ENCODE results near the gene ITK. TPM values are rescaled to one million over a fixed set of nuclear protein-coding genes. Genes with fewer than 3 reads are reported as not detected.

Gene ITK
- total and polyA plus RNA-seq, 4 donors = 0.35 to 1.5 (median 0.43) TPM

DNA sequence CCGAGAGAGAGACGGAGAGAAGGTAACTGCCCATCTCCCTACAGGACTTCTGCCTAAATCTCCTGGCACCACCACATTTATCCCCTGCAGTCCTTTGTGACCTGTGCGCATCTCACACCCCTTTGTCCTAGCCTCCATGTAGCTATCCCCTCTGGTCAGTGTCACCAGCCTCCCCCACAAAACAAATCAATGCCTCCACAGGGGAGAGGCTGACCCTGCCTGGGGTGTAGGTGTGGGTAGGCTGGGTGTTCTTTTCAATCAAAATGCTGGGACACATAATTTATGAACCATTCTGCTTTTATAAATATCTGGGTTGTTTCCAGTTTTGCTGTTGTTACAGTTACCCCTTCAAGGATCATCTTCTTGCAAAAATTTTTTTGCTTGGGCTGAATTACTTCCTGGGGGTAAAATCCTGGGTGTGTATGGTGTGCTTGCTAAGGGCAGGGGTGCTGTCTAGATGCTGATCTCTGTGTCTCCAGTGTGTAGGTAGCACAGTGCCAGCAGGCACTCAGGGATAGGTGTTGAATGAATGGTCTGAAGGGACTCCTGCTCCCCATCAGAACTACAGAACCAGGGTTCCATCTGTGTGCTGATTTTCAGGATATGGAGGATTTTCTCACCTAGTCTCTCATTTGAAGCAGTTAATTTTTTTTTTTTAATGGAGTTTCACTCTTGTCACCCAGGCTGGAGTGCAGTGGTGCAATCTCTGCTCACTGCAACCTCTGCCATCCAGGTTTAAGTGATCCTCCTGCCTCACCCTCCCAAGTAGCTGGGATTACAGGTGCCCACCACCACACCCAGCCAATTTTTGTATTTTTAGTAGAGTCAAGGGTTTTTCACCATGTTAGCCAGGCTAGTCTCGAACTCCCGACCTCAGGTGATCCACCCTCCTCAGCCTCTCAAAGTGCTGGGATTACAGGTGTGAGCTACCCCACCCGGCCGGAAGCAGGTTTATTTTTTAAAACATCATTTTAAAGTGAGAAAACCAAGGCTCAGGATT is 14.1 kb upstream of the ITK start, which contains the start of gene GARIN3:
Gene GARIN3 (minus strand): TSS at position 51 of the 1,000 bp plus-strand sequence. CDS start 96 bp downstream, outside the sequence.
- Histone ChIP-seq H3K36me3 (ENCODE audit: control insufficient read depth in 4 of 4, insufficient read depth in 3 of 4, low read depth in 1 of 4, low read length in 3 of 4) (no peaks in the 10 kb centered on the region), H3K9me3 (ENCODE audit: control insufficient read depth in 4 of 4, low read length in 3 of 4) (no peaks in the 10 kb centered on the region), H3K4me1 (ENCODE audit: control insufficient read depth in 4 of 4, insufficient read depth in 4 of 4, low read length in 3 of 4) (no peaks in the 10 kb centered on the region), H3K27me3 (ENCODE audit: control insufficient read depth in 4 of 4, insufficient read depth in 4 of 4, low read length in 3 of 4) (peaks cover 0 to 12% (median 2%) of the 10 kb centered on the region in 4 donors), H3K27ac (ENCODE audit: low read depth in 1 of 2, low read length in 2 of 2) (no peak within 1 kb of the TSS), H3K4me3 (ENCODE audit: low read depth in 1 of 3, low read length in 3 of 3) (no peak within 1 kb of the TSS), H3K9ac (ENCODE audit: low read depth in 1 of 2, low read length in 2 of 2) (no peak within 1 kb of the TSS)
- no peak for DNase-seq (ENCODE audit: low spot score)
- WGBS = 85% methylated on average over 7 of the region's 7 CpGs
- TF ChIP-seq EGR1 (IDR thresholded peaks at IDR 0.05; ENCODE audit: low read depth in 2 of 2) = no peak
- TF ChIP-seq, protein P1, sequence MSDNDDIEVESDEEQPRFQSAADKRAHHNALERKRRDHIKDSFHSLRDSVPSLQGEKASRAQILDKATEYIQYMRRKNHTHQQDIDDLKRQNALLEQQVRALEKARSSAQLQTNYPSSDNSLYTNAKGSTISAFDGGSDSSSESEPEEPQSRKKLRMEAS (IDR thresholded peaks at IDR 0.05) = no peak
- TF ChIP-seq, protein P2, sequence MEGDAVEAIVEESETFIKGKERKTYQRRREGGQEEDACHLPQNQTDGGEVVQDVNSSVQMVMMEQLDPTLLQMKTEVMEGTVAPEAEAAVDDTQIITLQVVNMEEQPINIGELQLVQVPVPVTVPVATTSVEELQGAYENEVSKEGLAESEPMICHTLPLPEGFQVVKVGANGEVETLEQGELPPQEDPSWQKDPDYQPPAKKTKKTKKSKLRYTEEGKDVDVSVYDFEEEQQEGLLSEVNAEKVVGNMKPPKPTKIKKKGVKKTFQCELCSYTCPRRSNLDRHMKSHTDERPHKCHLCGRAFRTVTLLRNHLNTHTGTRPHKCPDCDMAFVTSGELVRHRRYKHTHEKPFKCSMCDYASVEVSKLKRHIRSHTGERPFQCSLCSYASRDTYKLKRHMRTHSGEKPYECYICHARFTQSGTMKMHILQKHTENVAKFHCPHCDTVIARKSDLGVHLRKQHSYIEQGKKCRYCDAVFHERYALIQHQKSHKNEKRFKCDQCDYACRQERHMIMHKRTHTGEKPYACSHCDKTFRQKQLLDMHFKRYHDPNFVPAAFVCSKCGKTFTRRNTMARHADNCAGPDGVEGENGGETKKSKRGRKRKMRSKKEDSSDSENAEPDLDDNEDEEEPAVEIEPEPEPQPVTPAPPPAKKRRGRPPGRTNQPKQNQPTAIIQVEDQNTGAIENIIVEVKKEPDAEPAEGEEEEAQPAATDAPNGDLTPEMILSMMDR (IDR thresholded peaks at IDR 0.05; ENCODE audit: low read depth, low read length, missing input control) = no peak
- TF ChIP-seq NR2F2 (IDR thresholded peaks at IDR 0.05) = no peak
- no peak for TF ChIP-seq RAD21 (IDR thresholded peaks at IDR 0.05)
- no peak for TF ChIP-seq YY1 (IDR thresholded peaks at IDR 0.05)
- TF ChIP-seq, protein P3, sequence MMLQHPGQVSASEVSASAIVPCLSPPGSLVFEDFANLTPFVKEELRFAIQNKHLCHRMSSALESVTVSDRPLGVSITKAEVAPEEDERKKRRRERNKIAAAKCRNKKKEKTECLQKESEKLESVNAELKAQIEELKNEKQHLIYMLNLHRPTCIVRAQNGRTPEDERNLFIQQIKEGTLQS (IDR thresholded peaks at IDR 0.05) = no peak
- TF ChIP-seq HNF4A (conservative IDR thresholded peaks at IDR 0.05) = no peak
- TF ChIP-seq, protein P4, sequence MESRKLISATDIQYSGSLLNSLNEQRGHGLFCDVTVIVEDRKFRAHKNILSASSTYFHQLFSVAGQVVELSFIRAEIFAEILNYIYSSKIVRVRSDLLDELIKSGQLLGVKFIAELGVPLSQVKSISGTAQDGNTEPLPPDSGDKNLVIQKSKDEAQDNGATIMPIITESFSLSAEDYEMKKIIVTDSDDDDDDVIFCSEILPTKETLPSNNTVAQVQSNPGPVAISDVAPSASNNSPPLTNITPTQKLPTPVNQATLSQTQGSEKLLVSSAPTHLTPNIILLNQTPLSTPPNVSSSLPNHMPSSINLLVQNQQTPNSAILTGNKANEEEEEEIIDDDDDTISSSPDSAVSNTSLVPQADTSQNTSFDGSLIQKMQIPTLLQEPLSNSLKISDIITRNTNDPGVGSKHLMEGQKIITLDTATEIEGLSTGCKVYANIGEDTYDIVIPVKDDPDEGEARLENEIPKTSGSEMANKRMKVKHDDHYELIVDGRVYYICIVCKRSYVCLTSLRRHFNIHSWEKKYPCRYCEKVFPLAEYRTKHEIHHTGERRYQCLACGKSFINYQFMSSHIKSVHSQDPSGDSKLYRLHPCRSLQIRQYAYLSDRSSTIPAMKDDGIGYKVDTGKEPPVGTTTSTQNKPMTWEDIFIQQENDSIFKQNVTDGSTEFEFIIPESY (IDR thresholded peaks at IDR 0.05) = no peak
- TF ChIP-seq HNF4G (IDR thresholded peaks at IDR 0.05) = no peak
- TF ChIP-seq, protein P5, sequence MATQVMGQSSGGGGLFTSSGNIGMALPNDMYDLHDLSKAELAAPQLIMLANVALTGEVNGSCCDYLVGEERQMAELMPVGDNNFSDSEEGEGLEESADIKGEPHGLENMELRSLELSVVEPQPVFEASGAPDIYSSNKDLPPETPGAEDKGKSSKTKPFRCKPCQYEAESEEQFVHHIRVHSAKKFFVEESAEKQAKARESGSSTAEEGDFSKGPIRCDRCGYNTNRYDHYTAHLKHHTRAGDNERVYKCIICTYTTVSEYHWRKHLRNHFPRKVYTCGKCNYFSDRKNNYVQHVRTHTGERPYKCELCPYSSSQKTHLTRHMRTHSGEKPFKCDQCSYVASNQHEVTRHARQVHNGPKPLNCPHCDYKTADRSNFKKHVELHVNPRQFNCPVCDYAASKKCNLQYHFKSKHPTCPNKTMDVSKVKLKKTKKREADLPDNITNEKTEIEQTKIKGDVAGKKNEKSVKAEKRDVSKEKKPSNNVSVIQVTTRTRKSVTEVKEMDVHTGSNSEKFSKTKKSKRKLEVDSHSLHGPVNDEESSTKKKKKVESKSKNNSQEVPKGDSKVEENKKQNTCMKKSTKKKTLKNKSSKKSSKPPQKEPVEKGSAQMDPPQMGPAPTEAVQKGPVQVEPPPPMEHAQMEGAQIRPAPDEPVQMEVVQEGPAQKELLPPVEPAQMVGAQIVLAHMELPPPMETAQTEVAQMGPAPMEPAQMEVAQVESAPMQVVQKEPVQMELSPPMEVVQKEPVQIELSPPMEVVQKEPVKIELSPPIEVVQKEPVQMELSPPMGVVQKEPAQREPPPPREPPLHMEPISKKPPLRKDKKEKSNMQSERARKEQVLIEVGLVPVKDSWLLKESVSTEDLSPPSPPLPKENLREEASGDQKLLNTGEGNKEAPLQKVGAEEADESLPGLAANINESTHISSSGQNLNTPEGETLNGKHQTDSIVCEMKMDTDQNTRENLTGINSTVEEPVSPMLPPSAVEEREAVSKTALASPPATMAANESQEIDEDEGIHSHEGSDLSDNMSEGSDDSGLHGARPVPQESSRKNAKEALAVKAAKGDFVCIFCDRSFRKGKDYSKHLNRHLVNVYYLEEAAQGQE (IDR thresholded peaks at IDR 0.05) = no peak
- no peak for TF ChIP-seq SP1 (IDR thresholded peaks at IDR 0.05)
- no peak for TF ChIP-seq FOXA1 (IDR thresholded peaks at IDR 0.05)
